ENCODE results near the gene FSD1.
"Not testable (repeated sequence)": the region's sequence is repeated elsewhere in the genome, so short reads cannot be mapped to it uniquely, and the experiment has no call there.

FSD1 gene

DNA sequence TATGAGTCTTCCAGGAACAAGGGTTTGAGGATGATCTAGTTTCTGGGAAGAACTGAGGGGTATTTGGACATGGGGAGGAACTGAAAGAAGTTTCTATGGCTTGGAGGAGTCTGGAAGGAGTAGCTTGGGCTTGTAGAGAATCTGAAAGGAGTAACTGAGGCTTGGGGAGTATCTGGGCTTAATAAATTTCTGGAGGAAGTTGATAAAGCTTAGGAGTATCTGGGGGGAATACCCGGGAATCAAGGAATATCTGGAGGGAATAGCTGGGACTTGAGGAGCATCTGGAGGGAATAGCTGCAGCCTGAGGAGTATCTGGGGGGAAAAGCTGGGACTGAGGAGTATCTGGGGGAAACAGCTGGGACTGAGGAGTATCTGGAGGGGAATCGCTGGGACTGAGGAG lies 16.0 kb downstream of the FSD1 start:
- DNase-seq, result no peak

GRCh38 chr19:4322942-4323665 lies 18.7 kb downstream of the FSD1 start:
- no peak for DNase-seq

GRCh38 chr19:4323692-4324091 lies 19.3 kb downstream of the FSD1 start:
- DNase-seq, result no peak

- no peak for DNase-seq
These were observed 19.8 kb downstream of the FSD1 start for GRCh38 chr19:4324228-4324627.

DNA sequence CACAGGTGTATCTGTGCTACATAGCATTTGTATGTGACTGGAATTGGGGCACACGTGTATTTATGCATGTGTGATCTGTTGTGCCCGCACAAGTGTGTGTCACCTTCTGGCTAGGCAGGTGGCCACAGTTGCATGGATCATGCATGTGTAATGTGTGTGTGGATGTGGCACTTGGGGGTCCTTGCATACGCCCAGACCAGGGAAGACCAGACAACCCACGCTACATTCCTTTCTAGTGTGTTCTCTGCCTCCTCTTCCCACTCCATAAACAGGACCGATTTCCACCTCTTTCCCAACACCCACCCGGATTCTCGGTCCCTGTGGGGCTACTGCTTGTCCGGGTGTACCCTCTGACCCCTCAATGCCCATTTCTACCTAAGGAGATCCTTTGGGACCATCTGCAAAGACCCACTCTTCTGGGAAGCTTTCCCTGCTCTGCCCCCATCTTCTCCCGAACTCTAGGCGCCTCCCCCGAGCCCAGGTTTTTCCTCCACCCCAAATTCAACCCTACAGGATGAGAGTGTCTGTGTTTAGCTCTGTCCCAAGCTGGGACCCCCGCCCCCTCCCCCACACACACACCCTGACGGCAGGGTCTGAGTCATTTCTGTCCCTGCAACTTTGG lies 21.9 kb downstream of the FSD1 start:
- no peak for DNase-seq

DNA sequence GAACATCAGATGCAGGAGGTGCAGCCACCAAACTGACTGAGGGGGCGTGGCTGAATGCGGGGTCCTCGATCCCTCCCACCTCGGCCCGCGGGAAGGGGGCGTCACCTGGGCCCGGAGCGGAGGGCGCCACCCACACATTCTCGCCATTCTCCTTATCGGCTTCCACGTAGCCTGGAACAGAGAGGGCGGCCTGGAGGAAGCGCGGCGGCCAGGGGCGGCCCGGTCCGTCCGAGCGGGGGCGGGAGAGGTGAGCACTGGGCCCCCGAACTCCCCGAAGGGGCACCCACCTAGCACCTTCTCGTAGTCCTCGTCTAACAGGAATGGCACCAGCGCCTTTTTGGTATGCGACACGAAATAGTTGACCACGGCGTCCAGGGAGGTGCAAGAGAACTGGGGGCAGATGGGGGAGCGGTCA lies 22.4 kb downstream of the FSD1 start:
- no peak for DNase-seq

DNA sequence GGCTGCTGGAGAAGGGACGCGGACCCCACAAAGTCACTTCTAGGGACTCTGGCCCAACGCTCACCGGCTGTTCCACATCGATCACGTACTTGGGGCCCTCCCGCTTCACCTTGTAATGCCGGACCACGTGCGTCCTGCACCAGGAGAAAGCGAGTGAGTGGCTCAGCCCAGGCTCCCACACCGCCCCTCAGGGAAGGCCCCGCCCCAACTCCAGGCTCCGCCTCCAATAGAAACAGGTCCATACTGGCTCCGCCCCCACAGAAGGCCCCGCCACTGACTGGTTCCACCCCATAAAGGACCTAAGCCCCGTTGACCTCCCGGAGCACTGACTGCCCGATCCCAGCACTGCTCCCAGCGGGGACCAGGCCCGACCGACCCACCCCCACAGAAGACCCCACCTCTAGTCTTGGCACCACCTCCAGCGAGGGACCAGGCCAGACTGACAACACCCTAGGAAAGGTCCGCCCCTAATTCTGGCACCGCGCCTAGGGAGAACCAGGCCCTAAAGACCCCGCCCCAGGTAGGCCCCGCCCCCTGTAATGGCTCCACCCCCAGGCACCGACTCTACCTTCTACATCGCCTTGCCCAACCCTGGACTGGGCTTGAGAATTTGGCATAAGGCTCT lies 23.0 kb downstream of the FSD1 start:
- peak; percentile 84 for DNase-seq

DNA sequence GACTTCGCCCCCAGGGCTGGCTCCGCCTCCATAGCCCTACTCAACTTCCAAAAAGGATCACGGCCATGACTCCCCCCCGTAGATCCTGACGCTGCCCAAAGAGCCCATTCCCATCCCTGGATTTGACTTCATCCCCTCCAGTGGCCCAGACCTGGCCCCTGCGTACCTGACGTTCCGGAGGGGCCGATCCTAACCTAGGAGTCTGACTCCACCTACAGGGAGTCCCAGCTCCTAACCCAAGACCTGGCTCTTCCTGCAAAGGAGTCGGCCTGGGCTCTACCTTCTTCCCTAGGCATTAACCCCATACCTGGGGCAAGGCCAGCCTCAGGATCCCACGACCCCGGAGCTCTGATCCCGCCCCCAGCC lies 23.5 kb downstream of the FSD1 start:
- no peak for DNase-seq

- DNase-seq, result peak; percentile 97
These were observed 24.0 kb downstream of the FSD1 start for GRCh38 chr19:4328243-4328990.

- not testable (repeated sequence) for DNase-seq
These were observed 24.7 kb downstream of the FSD1 start for GRCh38 chr19:4328991-4329681.

DNA sequence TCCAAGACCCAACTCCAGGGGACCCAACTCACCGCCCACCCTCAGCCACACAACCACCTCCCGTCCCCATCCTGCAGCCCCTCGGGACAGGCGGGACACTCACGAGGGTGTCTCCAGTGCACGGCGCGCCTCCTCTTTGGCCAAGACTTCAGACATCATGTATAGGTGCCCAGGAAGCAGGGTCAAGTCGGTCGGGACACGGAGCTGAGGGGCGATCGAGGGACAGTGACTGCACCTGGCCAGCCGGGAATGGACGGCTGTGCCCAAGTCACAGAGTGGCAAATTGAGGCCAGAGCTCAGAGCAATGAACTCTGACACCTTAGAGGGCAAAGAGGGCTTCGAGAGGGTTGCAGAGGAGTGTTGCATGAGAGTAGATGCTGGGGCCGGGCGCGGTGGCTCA lies 25.5 kb downstream of the FSD1 start:
- no peak for DNase-seq

- DNase-seq, result no peak
These were observed 30.7 kb downstream of the FSD1 start for GRCh38 chr19:4334929-4335570.

DNA sequence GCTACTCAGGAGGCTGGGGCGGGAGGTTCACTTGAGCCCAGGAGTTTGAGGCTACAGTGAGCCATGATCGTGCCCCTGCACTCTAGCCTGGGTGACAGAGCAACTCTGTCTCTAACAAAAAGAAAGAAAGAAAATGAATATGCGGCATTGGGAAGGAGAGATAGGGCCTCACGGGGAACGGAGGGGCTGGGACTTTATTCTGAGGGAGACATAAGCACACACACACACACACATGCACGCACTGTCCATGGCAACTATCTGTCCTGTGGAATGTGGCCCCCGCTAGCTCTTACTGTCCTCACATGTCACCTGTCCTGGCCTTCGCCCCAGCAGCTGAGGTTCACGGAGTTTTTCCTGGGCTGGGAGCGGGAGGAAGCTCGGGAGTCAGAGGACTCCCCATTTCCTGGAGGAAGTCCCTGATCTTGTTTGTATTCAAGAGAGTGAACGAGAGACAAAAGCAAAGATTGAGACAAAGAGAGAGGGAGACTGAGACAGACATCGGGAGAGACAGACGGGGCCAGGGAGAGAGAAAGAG lies 33.6 kb downstream of the FSD1 start:
- no peak for DNase-seq

GRCh38 chr19:4338441-4339355 lies 34.3 kb downstream of the FSD1 start, which contains the start of gene STAP2:
Gene STAP2, minus strand, starts transcription at chr19:4338827. Its CDS starts 74 bp downstream, at chr19:4338753.
- DNase-seq, result no peak

- no peak for DNase-seq
These were observed 37.9 kb downstream of the FSD1 start for GRCh38 chr19:4342314-4342614.

DNA sequence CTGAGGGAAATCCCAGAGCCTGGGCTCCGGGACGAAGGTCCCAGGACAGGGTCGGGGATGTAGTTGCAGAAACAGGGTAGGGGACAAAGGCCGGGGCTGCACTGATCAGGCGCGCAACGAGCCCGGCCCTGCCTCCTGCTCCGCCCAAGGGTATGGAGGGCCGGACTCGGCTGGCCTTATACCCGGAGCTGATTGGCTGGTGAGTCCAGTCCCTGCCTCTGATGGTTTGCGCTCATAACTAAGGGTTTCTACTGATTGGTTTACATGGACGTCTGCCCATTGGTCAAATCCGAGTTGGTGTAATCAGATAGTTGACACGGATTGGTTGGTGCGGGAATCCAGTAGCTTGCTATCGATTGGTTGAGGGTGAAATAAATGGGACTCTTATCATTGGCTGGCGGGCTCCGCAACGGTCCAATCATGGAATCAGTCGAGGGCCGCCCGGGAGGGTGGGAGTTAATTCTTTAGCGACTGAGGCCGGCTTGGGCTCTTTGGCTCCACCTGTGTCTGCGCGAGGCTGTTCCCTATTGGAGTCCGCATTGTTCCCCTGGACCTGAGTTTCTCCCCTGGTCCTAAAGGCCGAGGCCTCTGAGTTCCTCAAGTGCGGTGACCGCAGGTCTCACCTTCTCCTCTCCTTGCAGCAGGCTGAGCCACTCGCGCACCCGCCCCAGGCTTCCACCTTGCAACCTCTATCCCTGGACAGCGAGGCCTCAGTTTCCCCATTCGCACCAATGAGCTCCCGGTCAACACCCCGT lies 38.4 kb downstream of the FSD1 start:
- DNase-seq, result peak; percentile 94

DNA sequence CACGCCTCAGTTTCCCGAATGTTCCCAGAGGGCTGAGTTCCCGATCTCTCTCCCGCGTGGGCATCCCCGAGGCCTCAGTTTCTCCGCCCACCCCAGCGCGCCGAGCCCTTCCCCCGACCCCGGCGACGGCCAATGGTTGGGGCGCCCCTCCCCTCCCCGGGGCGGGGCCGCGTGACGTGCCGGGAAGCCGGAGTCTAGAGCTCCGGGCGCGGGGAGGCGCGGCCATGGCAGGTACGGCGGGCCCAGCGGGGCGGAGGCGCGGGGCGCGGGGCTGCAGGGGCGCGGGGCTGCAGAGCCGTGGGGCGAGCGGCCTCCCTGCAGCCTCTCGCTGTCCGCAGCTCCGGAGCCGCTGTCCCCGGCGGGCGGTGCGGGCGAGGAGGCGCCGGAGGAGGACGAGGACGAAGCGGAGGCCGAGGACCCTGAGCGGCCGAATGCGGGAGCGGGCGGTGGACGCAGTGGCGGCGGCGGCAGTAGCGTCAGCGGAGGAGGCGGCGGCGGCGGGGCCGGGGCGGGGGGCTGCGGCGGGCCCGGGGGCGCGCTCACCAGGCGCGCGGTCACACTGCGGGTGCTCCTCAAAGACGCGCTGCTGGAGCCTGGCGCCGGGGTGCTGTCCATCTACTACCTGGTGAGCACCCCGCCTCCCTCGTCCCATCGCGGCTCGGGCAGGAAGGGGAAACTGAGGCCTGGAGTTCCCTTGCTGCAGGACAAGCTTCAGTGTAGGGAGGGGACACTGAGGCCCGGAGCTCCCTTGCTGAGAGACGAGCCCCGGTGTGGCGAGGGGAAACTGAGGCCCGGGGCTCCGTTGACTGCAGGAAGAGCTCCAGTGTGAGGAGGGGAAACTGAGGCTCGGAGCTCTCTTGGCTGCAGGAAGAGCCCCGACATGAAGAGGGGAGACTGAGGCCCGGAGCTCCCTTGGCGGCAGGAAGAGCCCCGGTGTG lies 39.2 kb downstream of the FSD1 start, which contains the start of gene MPND:
Gene MPND (plus strand): TSS at position 193 of the 938 bp plus-strand sequence. CDS start 32 bp downstream, at position 225.
- DNase-seq, result peak; percentile 63

DNA sequence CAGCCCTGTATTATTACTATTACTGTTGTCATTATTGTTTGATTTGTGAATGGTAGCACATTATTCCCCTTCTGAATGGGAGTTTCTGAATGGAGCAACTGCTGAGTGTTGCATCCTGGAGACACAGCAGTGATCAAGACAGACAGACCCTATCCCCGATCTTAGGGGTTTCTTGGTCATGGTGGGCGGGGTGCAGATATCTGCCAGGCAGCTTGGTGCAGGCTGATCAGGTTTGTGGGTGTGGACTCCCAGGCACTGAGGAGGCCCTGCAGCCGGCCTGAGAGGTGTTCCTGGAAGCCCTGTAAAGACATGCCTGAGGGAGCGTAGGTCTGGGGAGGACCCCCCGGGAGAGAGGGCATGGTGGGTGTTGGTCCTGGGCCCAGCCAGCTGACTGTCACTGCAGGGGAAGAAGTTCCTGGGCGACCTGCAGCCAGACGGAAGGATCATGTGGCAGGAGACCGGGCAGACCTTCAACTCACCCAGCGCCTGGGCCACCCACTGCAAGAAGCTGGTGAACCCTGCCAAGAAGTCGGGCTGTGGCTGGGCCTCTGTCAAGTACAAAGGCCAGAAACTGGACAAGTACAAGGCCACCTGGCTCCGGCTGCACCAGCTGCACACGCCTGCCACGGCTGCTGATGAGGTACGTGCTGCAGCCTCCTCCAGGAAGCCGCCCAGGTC lies 41.1 kb downstream of the FSD1 start:
- DNase-seq, result no peak

GRCh38 chr19:4346020-4346383 lies 41.6 kb downstream of the FSD1 start:
- DNase-seq, result no peak
